ENCODE data around the gene MAML2.

The MAML2 gene

DNA sequence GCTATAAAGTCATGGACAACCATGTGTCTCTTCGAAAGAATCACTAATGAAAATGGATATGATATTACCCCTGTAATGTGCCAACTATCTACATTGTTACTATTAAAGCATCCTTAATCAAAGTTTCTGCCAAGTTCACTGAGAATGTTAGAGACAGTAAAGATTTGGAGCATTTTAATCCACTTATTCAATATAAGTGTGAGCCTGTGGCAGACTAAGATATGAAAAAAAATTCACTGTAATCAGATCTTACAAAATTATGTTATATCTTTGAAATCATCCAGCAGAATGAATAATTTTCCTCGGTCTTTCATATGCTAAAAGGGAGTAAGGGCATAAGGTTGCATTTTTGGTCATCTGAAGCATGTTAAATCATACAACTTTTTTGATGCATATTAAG, 49.9 kb downstream of the MAML2 start:
- no peaks in the 10 kb centered on the region for H3K36me3 ChIP-seq
- H3K4me1 ChIP-seq (ENCODE audit: control insufficient read depth in 1 of 2, insufficient read depth in 1 of 2, low read depth in 1 of 2, low read length in 1 of 2), result no peaks in the 10 kb centered on the region
- no peaks in the 10 kb centered on the region for H3K27me3 ChIP-seq
- H3K27ac ChIP-seq, result no peak overlapping the region
- no peaks in the 10 kb centered on the region for H3K9me3 ChIP-seq
- no peak overlapping the region for H3K4me3 ChIP-seq (ENCODE audit: low read depth in 1 of 2, low read length in 1 of 2)
- TF ChIP-seq, protein P1, sequence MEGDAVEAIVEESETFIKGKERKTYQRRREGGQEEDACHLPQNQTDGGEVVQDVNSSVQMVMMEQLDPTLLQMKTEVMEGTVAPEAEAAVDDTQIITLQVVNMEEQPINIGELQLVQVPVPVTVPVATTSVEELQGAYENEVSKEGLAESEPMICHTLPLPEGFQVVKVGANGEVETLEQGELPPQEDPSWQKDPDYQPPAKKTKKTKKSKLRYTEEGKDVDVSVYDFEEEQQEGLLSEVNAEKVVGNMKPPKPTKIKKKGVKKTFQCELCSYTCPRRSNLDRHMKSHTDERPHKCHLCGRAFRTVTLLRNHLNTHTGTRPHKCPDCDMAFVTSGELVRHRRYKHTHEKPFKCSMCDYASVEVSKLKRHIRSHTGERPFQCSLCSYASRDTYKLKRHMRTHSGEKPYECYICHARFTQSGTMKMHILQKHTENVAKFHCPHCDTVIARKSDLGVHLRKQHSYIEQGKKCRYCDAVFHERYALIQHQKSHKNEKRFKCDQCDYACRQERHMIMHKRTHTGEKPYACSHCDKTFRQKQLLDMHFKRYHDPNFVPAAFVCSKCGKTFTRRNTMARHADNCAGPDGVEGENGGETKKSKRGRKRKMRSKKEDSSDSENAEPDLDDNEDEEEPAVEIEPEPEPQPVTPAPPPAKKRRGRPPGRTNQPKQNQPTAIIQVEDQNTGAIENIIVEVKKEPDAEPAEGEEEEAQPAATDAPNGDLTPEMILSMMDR (IDR thresholded peaks at IDR 0.05), result no peak

- no peak overlapping the region for H3K27ac ChIP-seq
- TF ChIP-seq, protein P1 (IDR thresholded peaks at IDR 0.05), result no peak
- H3K36me3 ChIP-seq, result no peaks in the 10 kb centered on the region
- no peaks in the 10 kb centered on the region for H3K4me1 ChIP-seq (ENCODE audit: control insufficient read depth in 1 of 2, insufficient read depth in 1 of 2, low read depth in 1 of 2, low read length in 1 of 2)
- no peak overlapping the region for H3K4me3 ChIP-seq (ENCODE audit: low read depth in 1 of 2, low read length in 1 of 2)
- H3K27me3 ChIP-seq, result no peaks in the 10 kb centered on the region
- H3K9me3 ChIP-seq, result no peaks in the 10 kb centered on the region
Observed at GRCh38 chr11:96292291-96293010, 50.5 kb downstream of the MAML2 start.

GRCh38 chr11:96290631-96291030, 52.4 kb downstream of the MAML2 start:
- TF ChIP-seq, protein P1 (IDR thresholded peaks at IDR 0.05), result no peak
- no peak overlapping the region for H3K27ac ChIP-seq
- H3K27me3 ChIP-seq, result no peaks in the 10 kb centered on the region
- no peaks in the 10 kb centered on the region for H3K4me1 ChIP-seq (ENCODE audit: control insufficient read depth in 1 of 2, insufficient read depth in 1 of 2, low read depth in 1 of 2, low read length in 1 of 2)
- no peaks in the 10 kb centered on the region for H3K9me3 ChIP-seq
- no peak overlapping the region for H3K4me3 ChIP-seq (ENCODE audit: low read depth in 1 of 2, low read length in 1 of 2)
- no peaks in the 10 kb centered on the region for H3K36me3 ChIP-seq

- TF ChIP-seq, protein P1 (IDR thresholded peaks at IDR 0.05), result no peak
- Histone ChIP-seq H3K9me3 (no peaks in the 10 kb centered on the region), H3K36me3 (no peaks in the 10 kb centered on the region), H3K27me3 (no peaks in the 10 kb centered on the region), H3K27ac (no peak overlapping the region), H3K4me3 (ENCODE audit: low read depth in 1 of 2, low read length in 1 of 2) (no peak overlapping the region), H3K4me1 (ENCODE audit: control insufficient read depth in 1 of 2, insufficient read depth in 1 of 2, low read depth in 1 of 2, low read length in 1 of 2) (no peaks in the 10 kb centered on the region)
Observed at GRCh38 chr11:96290031-96290430, 53.0 kb downstream of the MAML2 start.

DNA sequence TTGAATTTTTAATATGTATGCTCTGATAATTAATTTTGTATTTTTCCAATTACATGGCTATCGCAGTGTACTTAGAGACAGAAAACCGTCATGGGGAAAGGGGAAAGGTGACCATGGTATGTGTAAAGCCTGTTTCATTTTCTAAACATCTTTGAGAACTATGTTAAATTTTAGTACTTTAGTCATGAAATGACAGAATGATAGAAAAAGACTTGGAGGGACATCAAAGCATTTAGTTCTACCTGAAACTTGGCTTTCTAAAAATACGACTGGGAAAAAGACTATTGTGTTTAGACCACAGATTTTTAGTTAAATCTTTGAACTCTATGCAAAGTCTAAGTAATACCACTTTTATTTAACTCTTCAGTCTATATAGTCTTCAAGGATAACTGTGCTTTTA, 54.1 kb downstream of the MAML2 start:
- H3K4me1 ChIP-seq (ENCODE audit: control insufficient read depth in 1 of 2, insufficient read depth in 1 of 2, low read depth in 1 of 2, low read length in 1 of 2), result no peaks in the 10 kb centered on the region
- H3K27ac ChIP-seq, result no peak overlapping the region
- TF ChIP-seq, protein P1 (IDR thresholded peaks at IDR 0.05), result no peak
- H3K9me3 ChIP-seq, result no peaks in the 10 kb centered on the region
- H3K36me3 ChIP-seq, result no peaks in the 10 kb centered on the region
- no peaks in the 10 kb centered on the region for H3K27me3 ChIP-seq
- H3K4me3 ChIP-seq (ENCODE audit: low read depth in 1 of 2, low read length in 1 of 2), result no peak overlapping the region
